Endothelial cell of umbilical vein (primary cell): Measurements from ENCODE around the gene DIPK2B.

Source experiments
- EZH2 ChIP-seq: IDR thresholded peaks from 2 replicates; pipeline ENCODE4 v1.6.1; 2012; ENCODE audit warnings: borderline replicate concordance, low read depth, mild to moderate bottlenecking, moderate library complexity, low read length, inconsistent platforms; ENCODE audit not compliant: severe bottlenecking
- GATA2 ChIP-seq: IDR thresholded peaks from 2 replicates; pipeline ENCODE4 v1.7.0; 2011; ENCODE audit warnings: low read depth, mild to moderate bottlenecking, moderate library complexity, mixed read lengths, low read length; ENCODE audit not compliant: insufficient read length, insufficient read depth
- POLR2A ChIP-seq: IDR thresholded peaks from 2 replicates; pipeline ENCODE4 v1.6.1; 2012; ENCODE audit warnings: low read depth, mild to moderate bottlenecking, control low read depth, low read length
- TF ChIP-seq, protein P1 (sequence below), 2 donors: IDR thresholded peaks; 1 replicate in 1 of 2; 2 replicates in 1 of 2; pipeline ENCODE4 v1.5.1; 2011; ENCODE audit warnings: low read length in 2 of 2, mild to moderate bottlenecking in 2 of 2, moderate library complexity in 2 of 2, control low read depth in 1 of 2, inconsistent platforms in 1 of 2, low read depth in 1 of 2; ENCODE audit not compliant: insufficient read depth in 1 of 2; ENCODE audit errors: extremely low read depth in 1 of 2

DNA sequence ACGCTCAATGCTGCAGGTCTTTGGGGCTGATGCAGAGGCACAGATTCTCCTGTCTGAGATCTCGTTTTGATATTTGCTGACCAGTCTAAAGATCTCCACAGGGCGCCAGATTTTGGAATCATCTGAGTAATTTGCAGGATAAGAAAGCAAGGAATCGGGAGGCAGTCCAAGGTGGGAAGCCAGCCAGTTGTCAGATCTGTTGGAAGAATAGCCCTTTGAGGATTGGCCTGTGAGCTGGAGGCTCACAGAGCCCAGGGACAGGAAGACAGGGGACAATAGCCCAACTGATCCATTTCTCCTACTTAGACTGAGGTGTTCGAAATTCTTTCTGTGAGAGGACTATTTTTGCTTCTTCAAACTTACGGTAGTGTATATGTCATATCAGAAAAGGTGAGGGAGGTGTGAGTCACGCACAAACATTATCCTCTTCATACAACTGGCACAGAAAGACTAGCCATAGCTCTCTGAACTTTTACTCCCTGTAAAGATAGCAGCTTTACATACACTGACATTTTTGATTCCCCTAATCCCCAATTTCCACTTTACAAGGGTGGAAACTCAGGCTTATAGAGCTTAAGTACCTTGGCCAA is 8.8 kb downstream of the DIPK2B start:
- TF ChIP-seq, protein P1, sequence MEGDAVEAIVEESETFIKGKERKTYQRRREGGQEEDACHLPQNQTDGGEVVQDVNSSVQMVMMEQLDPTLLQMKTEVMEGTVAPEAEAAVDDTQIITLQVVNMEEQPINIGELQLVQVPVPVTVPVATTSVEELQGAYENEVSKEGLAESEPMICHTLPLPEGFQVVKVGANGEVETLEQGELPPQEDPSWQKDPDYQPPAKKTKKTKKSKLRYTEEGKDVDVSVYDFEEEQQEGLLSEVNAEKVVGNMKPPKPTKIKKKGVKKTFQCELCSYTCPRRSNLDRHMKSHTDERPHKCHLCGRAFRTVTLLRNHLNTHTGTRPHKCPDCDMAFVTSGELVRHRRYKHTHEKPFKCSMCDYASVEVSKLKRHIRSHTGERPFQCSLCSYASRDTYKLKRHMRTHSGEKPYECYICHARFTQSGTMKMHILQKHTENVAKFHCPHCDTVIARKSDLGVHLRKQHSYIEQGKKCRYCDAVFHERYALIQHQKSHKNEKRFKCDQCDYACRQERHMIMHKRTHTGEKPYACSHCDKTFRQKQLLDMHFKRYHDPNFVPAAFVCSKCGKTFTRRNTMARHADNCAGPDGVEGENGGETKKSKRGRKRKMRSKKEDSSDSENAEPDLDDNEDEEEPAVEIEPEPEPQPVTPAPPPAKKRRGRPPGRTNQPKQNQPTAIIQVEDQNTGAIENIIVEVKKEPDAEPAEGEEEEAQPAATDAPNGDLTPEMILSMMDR (IDR thresholded peaks at IDR 0.05; ENCODE audit: extremely low read depth in 1 of 2, insufficient read depth in 1 of 2, low read depth in 1 of 2, low read length in 2 of 2): no peak
- TF ChIP-seq GATA2 (no peak), EZH2 (no peak), POLR2A (no peak)
